Measurements from ENCODE around the gene ATF4. TPM values are rescaled to one million over a fixed set of nuclear protein-coding genes. Genes with fewer than 3 reads are reported as not detected.
A peak's percentile ranks its signal among the peaks of the same experiment; 100 is the strongest.

The ATF4 gene
- total and polyA plus RNA-seq, 2 donors (not counting 3 experiments of a cell fraction or from before 2014, with no cell fraction given), result 312 to 668 TPM

GRCh38 chr22:39530692-39531331, 10.4 kb downstream of the ATF4 start:
- H3K4me2 ChIP-seq (ENCODE audit: insufficient read depth, low read length), result no peak overlapping the region
- H3K36me3 ChIP-seq (ENCODE audit: control insufficient read depth in 2 of 2, extremely low read depth in 1 of 2, insufficient read depth in 2 of 2, low read length in 2 of 2), result peaks cover 0 to 3% of the 10 kb centered on the region in 2 experiments
- peaks cover 40% of the 10 kb centered on the region for H3K79me2 ChIP-seq (ENCODE audit: control insufficient read depth, insufficient read depth, low read length)
- no peaks in the 10 kb centered on the region for H4K20me1 ChIP-seq (replicated peaks; ENCODE audit: control insufficient read depth, extremely low read depth, insufficient read depth, low read length)
- peak; percentile 36 for DNase-seq (ENCODE audit: low read depth, low spot score)
- H3K4me1 ChIP-seq (ENCODE audit: control insufficient read depth, extremely low read depth, insufficient read depth, low read length), result peaks cover 30% of the 10 kb centered on the region
- peak; percentile 49 for FAIRE-seq
- no TSS peak for BruUV-seq (replicated peaks)
- intact Hi-C loops (cut with micrococcal nuclease) (loop anchor here (1.0 to 5.0 kb wide), 3 partner anchors 35 to 816 kb away; partner anchors contain the start of genes ADSL and CBX6), dilution Hi-C loops (cut with MboI; ENCODE audit: extremely low pct_ligation_motif_present, low sequenced_read_pairs) (no loop called here)
- no peak overlapping the region for H3K27ac ChIP-seq (ENCODE audit: insufficient read depth, low read depth, low read length)
- no peaks in the 10 kb centered on the region for H3K27me3 ChIP-seq (ENCODE audit: control insufficient read depth in 2 of 2, insufficient read depth in 2 of 2, low read length in 2 of 2)
- no peaks in the 10 kb centered on the region for H3K9me3 ChIP-seq (replicated peaks; ENCODE audit: control insufficient read depth, insufficient read depth, low read length)
- TF ChIP-seq CTCF (IDR thresholded peaks at IDR 0.05; ENCODE audit: extremely low read depth in 1 of 2, insufficient read depth in 1 of 2, low read depth in 1 of 2, low read length in 2 of 2) (peak in 1 of 2 donors; percentile 32), MAX (IDR thresholded peaks at IDR 0.05; ENCODE audit: insufficient read depth, insufficient read length) (no peak), GATA2 (IDR thresholded peaks at IDR 0.05; ENCODE audit: insufficient read depth, insufficient read length, low read depth, low read length) (no peak), EZH2 (IDR thresholded peaks at IDR 0.05; ENCODE audit: borderline replicate concordance, low read depth, low read length, severe bottlenecking) (no peak), POLR2AphosphoS5 (IDR thresholded peaks at IDR 0.05; ENCODE audit: insufficient read depth, low read depth, low read length) (peak; percentile 16)
- ChIA-PET POLR2A (no interaction called here), CTCF (interaction anchor here (0.7 to 6.4 kb wide), 7 partner anchors 15 to 511 kb away, joined by 3 to 197 read pairs (median 19); no protein-coding TSS in a partner anchor)
- no peaks in the 10 kb centered on the region for H3K9me1 ChIP-seq (replicated peaks; ENCODE audit: control insufficient read depth, extremely low read depth, insufficient read depth, low read length)
- no peak overlapping the region for H3K4me3 ChIP-seq (replicated peaks in 1 of 3; ENCODE audit: insufficient read depth in 1 of 3, low read depth in 1 of 3, low read length in 3 of 3)
- no peak overlapping the region for H3K9ac ChIP-seq (replicated peaks; ENCODE audit: extremely low read depth, insufficient read depth, low read length)
- no peak overlapping the region for H2AFZ ChIP-seq (ENCODE audit: low read depth, low read length)
